ACC112 (cell line): ENCODE results near the gene BRI3BP.
"Not testable (repeated sequence)": the region's sequence is repeated elsewhere in the genome, so short reads cannot be mapped to it uniquely, and the experiment has no call there.

ENCODE experiments used
- H2AFZ ChIP-seq: fragments of 200-600 bp; sonication (generic); one replicate; pipeline ENCODE4 v1.6.0; 2017; ENCODE audit warnings: antibody characterized with exemption, low read length; ENCODE audit not compliant: unreplicated experiment
- H3K27ac ChIP-seq: fragments of 200-600 bp; sonication (generic); 2 replicates; pipeline ENCODE4 v1.5.1; 2014; ENCODE audit warnings: low read depth, mild to moderate bottlenecking, antibody characterized with exemption, low read length, moderate library complexity
- H3K27me3 ChIP-seq: fragments of 200-600 bp; sonication (generic); 2 replicates; pipeline ENCODE4 v1.6.1; 2014; ENCODE audit warnings: mild to moderate bottlenecking, antibody characterized with exemption, low read length, moderate library complexity, mixed read lengths; ENCODE audit not compliant: insufficient read depth
- H3K36me3 ChIP-seq: fragments of 200-600 bp; sonication (generic); 2 replicates; pipeline ENCODE4 v1.6.1; 2016; ENCODE audit warnings: mild to moderate bottlenecking, antibody characterized with exemption, low read length, moderate library complexity, mixed read lengths; ENCODE audit not compliant: insufficient read depth
- H3K4me1 ChIP-seq: fragments of 200-600 bp; sonication (generic); one replicate; pipeline ENCODE4 v1.6.1; 2016; ENCODE audit warnings: low read length, mixed read lengths; ENCODE audit not compliant: insufficient read depth, unreplicated experiment, control insufficient read depth
- H3K4me3 ChIP-seq: fragments of 200-600 bp; sonication (generic); 2 replicates; pipeline ENCODE4 v1.5.1; 2014; ENCODE audit warnings: mild to moderate bottlenecking, low read depth, low read length
- H3K79me2 ChIP-seq: fragments of 200-600 bp; sonication (generic); one replicate; pipeline ENCODE4 v1.6.0; 2016; ENCODE audit warnings: low read length; ENCODE audit not compliant: control insufficient read depth, unreplicated experiment, insufficient read depth

BRI3BP gene

GRCh38 chr12:125065919-125066570, 72.6 kb downstream of the BRI3BP start:
- no peaks in the 10 kb centered on the region for H3K27me3 ChIP-seq
- H2AFZ ChIP-seq, result no peak overlapping the region
- H3K36me3 ChIP-seq, result no peaks in the 10 kb centered on the region
- H3K4me1 ChIP-seq, result peaks cover 5% of the 10 kb centered on the region
- no peak overlapping the region for H3K27ac ChIP-seq
- peaks cover 19% of the 10 kb centered on the region for H3K79me2 ChIP-seq
- H3K4me3 ChIP-seq, result peak overlapping the region; percentile 99

GRCh38 chr12:125068391-125068790, 74.9 kb downstream of the BRI3BP start:
- Histone ChIP-seq H3K36me3 (no peaks in the 10 kb centered on the region), H3K79me2 (peaks cover 26% of the 10 kb centered on the region), H3K4me1 (peaks cover 5% of the 10 kb centered on the region), H3K27ac (no peak overlapping the region), H3K4me3 (no peak overlapping the region), H2AFZ (no peak overlapping the region), H3K27me3 (no peaks in the 10 kb centered on the region)

DNA sequence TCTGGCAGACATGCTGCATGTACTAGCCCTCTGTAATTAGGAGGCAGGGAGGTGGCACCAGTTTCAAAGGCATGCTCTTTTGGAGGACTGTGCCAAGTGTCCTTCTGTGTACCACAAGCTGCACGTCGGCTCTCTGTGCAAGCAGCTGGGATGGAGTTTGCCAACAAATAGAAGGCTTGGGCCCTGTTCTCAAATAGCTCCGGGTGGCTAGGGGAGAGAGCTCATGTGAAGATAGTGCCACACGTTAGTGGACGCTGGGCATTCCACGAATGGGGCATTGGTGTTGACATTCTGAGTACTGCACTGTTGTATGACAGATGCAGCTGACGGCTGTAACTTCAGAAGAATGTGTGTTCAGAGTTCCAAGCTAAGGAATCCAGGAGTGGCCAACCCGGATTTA, 76.2 kb downstream of the BRI3BP start:
- no peak overlapping the region for H2AFZ ChIP-seq
- no peaks in the 10 kb centered on the region for H3K27me3 ChIP-seq
- no peak overlapping the region for H3K4me3 ChIP-seq
- H3K36me3 ChIP-seq, result 0 out of 2 replicates have a peak, but pooled peaks cover 3% of the 10 kb centered on the region
- peaks cover 5% of the 10 kb centered on the region for H3K4me1 ChIP-seq
- no peak overlapping the region for H3K27ac ChIP-seq
- peaks cover 26% of the 10 kb centered on the region for H3K79me2 ChIP-seq

DNA sequence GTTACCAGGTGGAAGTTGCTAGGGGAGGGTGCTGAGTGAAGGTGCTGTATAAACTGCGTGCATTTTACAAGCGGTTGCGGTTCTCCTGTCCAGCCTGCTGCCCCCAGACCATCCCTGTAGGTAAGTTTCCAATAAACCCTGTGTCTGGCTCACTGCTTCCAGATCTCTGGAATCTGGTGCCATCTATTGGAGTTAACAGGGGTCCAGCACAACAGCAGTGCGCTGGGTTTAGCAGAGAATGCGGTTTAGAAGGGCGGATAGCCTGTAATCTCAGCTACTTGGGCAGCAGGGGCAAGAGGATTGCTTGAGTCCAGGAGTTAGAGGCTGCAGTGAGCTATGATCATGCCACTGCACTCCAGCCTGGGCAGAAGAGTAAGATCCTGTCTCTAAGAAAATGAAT, 76.7 kb downstream of the BRI3BP start:
- H3K79me2 ChIP-seq, result peaks cover 26% of the 10 kb centered on the region
- 0 out of 2 replicates have a peak, but pooled peaks cover 3% of the 10 kb centered on the region for H3K36me3 ChIP-seq
- H2AFZ ChIP-seq, result no peak overlapping the region
- no peaks in the 10 kb centered on the region for H3K27me3 ChIP-seq
- no peak overlapping the region for H3K4me3 ChIP-seq
- H3K4me1 ChIP-seq, result peaks cover 5% of the 10 kb centered on the region
- H3K27ac ChIP-seq, result no peak overlapping the region

- Histone ChIP-seq H3K36me3 (0 out of 2 replicates have a peak, but pooled peaks cover 3% of the 10 kb centered on the region), H2AFZ (no peak overlapping the region), H3K79me2 (peaks cover 21% of the 10 kb centered on the region), H3K4me3 (no peak overlapping the region), H3K27ac (no peak overlapping the region), H3K4me1 (peaks cover 5% of the 10 kb centered on the region), H3K27me3 (no peaks in the 10 kb centered on the region)
Measured at GRCh38 chr12:125070661-125071390, 77.4 kb downstream of the BRI3BP start.

GRCh38 chr12:125071456-125071855, 78.0 kb downstream of the BRI3BP start:
- Histone ChIP-seq H3K4me3 (no peak overlapping the region), H3K36me3 (0 out of 2 replicates have a peak, but pooled peaks cover 9% of the 10 kb centered on the region), H2AFZ (no peak overlapping the region), H3K4me1 (no peaks in the 10 kb centered on the region), H3K79me2 (peaks cover 16% of the 10 kb centered on the region), H3K27me3 (no peaks in the 10 kb centered on the region), H3K27ac (no peak overlapping the region)

DNA sequence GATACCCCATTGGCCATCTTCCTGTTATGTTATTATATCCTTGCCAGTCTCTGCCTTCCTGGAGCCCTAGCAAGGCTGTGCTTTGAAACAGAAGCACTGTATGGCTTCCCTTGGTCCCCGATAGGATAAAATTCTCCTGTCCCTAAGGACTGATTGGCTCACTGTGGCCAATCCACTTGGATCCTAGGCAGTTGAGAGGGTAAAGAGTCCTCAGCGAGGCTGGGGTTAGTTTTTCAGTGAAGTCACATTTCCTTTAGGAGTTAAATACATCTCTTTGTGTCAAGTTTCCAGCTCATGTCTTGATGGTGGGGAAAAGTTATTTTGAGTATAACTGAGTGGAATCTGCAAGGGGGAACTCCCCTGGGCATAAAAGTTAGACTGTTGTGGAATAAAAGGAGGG, 79.1 kb downstream of the BRI3BP start:
- Histone ChIP-seq H3K4me1 (no peaks in the 10 kb centered on the region), H3K27ac (no peak overlapping the region), H3K36me3 (0 out of 2 replicates have a peak, but pooled peaks cover 9% of the 10 kb centered on the region), H3K4me3 (no peak overlapping the region), H3K79me2 (peaks cover 16% of the 10 kb centered on the region), H3K27me3 (no peaks in the 10 kb centered on the region), H2AFZ (no peak overlapping the region)

DNA sequence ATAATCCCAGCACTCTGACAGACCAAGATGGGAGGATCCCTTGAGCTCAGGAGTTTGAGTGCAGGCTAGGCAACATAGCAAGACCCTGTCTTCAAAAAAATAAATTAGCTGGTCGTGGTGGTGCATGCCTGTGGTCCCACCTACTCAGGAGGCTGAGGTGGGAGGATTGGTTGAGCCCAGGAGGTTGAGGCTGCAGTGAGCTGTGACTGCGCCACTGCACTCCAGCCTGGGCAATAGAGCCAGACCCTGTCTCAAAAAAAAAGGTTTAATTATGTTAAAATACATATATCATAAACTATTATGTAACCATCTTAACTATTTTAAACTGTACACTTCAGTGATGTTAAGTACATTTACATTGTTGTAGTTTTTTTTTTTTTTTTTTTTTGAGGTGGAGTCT, 80.8 kb downstream of the BRI3BP start:
- not testable (repeated sequence) for H3K36me3 ChIP-seq, H3K27ac ChIP-seq, H3K27me3 ChIP-seq, H3K79me2 ChIP-seq, H3K4me3 ChIP-seq, H3K4me1 ChIP-seq, H2AFZ ChIP-seq

GRCh38 chr12:125076103-125076502, 82.7 kb downstream of the BRI3BP start:
- Histone ChIP-seq H2AFZ (no peak overlapping the region), H3K79me2 (peaks cover 7% of the 10 kb centered on the region), H3K36me3 (peaks cover 9% of the 10 kb centered on the region; the same call in 1 of the 2 replicates), H3K4me1 (peaks cover 10% of the 10 kb centered on the region), H3K27ac (no peak overlapping the region), H3K4me3 (no peak overlapping the region), H3K27me3 (no peaks in the 10 kb centered on the region)

DNA sequence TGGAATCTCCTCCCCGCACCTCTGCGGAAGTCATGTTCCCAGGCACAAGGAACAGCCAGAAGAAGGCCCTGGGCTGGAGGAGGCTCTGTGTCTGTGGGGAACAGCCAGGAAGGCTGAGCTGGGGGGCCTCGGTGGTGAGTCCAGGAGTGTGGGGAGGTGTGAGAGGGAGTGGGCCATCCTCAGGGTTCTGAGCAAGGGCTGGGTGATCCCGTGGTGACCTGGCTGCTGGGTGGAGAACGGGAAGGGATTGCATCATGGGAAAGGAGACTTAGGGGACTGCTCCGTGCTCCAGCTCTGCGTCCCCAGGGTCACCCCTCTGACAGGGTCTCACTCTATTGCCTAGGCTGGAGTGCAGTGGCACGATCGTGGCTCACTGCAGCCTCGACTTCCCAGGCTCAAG, 85.6 kb downstream of the BRI3BP start:
- Histone ChIP-seq H3K27ac (no peak overlapping the region), H3K4me3 (no peak overlapping the region), H3K27me3 (no peaks in the 10 kb centered on the region), H2AFZ (no peak overlapping the region), H3K36me3 (peaks cover 7% of the 10 kb centered on the region; the same call in 1 of the 2 replicates), H3K79me2 (no peaks in the 10 kb centered on the region), H3K4me1 (peaks cover 10% of the 10 kb centered on the region)
